ENCODE results near the gene SMAD9.

DNA sequence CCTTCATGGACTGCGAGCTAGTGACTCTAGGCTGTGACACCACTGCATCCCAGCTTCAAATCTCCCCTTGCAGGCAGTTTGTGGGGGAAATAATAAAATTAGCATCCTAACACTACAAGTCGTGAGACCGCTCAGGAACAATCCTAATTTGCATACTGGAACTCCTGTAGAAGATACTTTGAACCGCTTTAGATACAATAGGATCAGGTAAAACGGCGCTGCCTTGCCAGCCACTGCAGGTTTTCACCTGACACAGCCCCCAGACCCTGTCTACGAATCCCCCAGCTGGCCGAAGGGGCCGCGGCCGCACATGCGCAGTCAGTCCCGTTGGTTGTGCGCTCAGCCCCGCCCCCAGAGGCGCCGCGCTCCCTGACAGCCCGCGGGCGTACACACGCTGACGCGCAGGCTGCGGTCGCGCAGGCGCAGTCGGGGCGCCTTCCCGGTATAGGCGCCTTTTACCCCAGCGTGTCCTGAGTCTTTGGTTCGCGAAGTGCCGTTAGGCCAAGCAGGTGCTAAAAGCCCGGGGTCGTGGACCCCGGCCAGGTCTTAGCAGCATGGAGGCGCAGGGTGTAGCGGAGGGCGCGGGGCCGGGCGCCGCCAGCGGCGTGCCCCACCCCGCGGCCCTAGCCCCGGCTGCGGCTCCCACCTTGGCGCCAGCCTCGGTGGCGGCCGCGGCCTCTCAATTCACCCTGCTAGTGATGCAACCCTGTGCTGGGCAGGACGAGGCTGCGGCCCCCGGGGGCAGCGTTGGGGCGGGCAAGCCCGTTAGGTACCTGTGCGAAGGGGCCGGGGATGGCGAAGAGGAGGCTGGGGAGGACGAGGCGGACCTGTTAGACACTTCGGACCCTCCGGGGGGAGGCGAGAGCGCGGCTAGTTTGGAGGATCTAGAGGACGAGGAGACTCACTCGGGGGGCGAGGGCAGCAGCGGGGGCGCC is 101.0 kb downstream of the SMAD9 start, which contains the start of gene RFXAP:
- TF ChIP-seq, protein P1, sequence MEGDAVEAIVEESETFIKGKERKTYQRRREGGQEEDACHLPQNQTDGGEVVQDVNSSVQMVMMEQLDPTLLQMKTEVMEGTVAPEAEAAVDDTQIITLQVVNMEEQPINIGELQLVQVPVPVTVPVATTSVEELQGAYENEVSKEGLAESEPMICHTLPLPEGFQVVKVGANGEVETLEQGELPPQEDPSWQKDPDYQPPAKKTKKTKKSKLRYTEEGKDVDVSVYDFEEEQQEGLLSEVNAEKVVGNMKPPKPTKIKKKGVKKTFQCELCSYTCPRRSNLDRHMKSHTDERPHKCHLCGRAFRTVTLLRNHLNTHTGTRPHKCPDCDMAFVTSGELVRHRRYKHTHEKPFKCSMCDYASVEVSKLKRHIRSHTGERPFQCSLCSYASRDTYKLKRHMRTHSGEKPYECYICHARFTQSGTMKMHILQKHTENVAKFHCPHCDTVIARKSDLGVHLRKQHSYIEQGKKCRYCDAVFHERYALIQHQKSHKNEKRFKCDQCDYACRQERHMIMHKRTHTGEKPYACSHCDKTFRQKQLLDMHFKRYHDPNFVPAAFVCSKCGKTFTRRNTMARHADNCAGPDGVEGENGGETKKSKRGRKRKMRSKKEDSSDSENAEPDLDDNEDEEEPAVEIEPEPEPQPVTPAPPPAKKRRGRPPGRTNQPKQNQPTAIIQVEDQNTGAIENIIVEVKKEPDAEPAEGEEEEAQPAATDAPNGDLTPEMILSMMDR (IDR thresholded peaks at IDR 0.05) = peak in 3 of 6 experiments; percentile 2 to 26 (median 18)
- TF ChIP-seq POLR2A (IDR thresholded peaks at IDR 0.05) = peak in 1 of 2 donors; percentile 73

Data from thyroid gland (tissue), 4 donors.